Vagina (tissue), 2 donors: ENCODE results near the gene RB1. TPM values are rescaled to one million over a fixed set of nuclear protein-coding genes. Genes with fewer than 3 reads are reported as not detected.

Experiments
- DNase-seq, 2 donors: peaks; one replicate each; pipeline ENCODE4 v3.0.0-alpha.2; 2017; ENCODE audit errors: extremely low spot score in 2 of 2
- H3K27ac ChIP-seq: fragments of 200-600 bp; sonication (generic); one replicate; pipeline ENCODE4 v1.5.1; 2019
- H3K27me3 ChIP-seq: fragments of 200-600 bp; sonication (generic); one replicate; pipeline ENCODE4 v1.5.1; 2019
- H3K36me3 ChIP-seq, 2 donors: fragments of 200-600 bp; sonication (generic); one replicate each; pipeline ENCODE4 v1.5.1; 2017 to 2019
- H3K4me1 ChIP-seq: fragments of 200-600 bp; sonication (generic); one replicate; pipeline ENCODE4 v1.5.1; 2019
- H3K4me3 ChIP-seq, 2 donors: fragments of 200-600 bp; sonication (generic); 1 replicate in 1 of 2; 2 replicates in 1 of 2; pipeline ENCODE4 v1.5.1; 2016 to 2019
- H3K9me3 ChIP-seq: fragments of 200-600 bp; sonication (generic); one replicate; pipeline ENCODE4 v1.5.1; 2019
- CTCF ChIP-seq, 3 experiments: fragments of 450-650 bp in 2 of 3; fragments of 200-600 bp in 1 of 3; sonication (generic) in 1 of 3; IDR thresholded peaks; one replicate each; pipeline ENCODE4 v1.5.1; 2017 to 2019; ENCODE audit warnings: antibody characterized with exemption in 3 of 3, mild to moderate bottlenecking in 2 of 3, moderate library complexity in 2 of 3
- POLR2A ChIP-seq, 2 donors: fragments of 450-650 bp; IDR thresholded peaks; one replicate each; pipeline ENCODE4 v1.6.1; 2017; ENCODE audit warnings: antibody characterized with exemption in 2 of 2, mild to moderate bottlenecking in 2 of 2, moderate library complexity in 2 of 2
- POLR2AphosphoS5 ChIP-seq, 2 donors: sonication (generic); formaldehyde crosslinking; IDR thresholded peaks; one replicate each; pipeline ENCODE4 v1.9.0; 2017; ENCODE audit warnings: antibody characterized with exemption in 2 of 2, mild to moderate bottlenecking in 2 of 2, low read depth in 1 of 2; ENCODE audit not compliant: insufficient read depth in 1 of 2
- intact Hi-C: fragments of 100-400 bp; cut with DNase I; formaldehyde crosslinking; loops from one replicate; pipeline ENCODE4 v1.15.1; 2023
- total RNA-seq: library from RNA; depleted of rRNA; stranded (reverse); fragments of >200 nt; gene quantifications from one replicate; pipeline ENCODE4 v1.2.3, GENCODE V29; 2016

Gene RB1
- total RNA-seq, 1 donor from 2014 or later = 34.4 TPM

- no peaks in the 10 kb centered on the region for H3K4me1 ChIP-seq
- H3K4me3 ChIP-seq = no peak overlapping the region
- no peaks in the 10 kb centered on the region for H3K27me3 ChIP-seq
- H3K36me3 ChIP-seq = peaks cover 0 to 6% of the 10 kb centered on the region in 2 donors
- TF ChIP-seq POLR2A (IDR thresholded peaks at IDR 0.05) = no peak
- no peak for TF ChIP-seq CTCF (IDR thresholded peaks at IDR 0.05)
- no peak for TF ChIP-seq POLR2AphosphoS5 (IDR thresholded peaks at IDR 0.05; ENCODE audit: insufficient read depth in 1 of 2, low read depth in 1 of 2)
- intact Hi-C loops = no loop called here
- no peak for DNase-seq
- no peak overlapping the region for H3K27ac ChIP-seq
- H3K9me3 ChIP-seq = no peaks in the 10 kb centered on the region
Observed at GRCh38 chr13:48477191-48477855, 173.8 kb downstream of the RB1 start.

GRCh38 chr13:48478391-48478790, 174.8 kb downstream of the RB1 start:
- no peak for DNase-seq
- no peak for TF ChIP-seq POLR2AphosphoS5 (IDR thresholded peaks at IDR 0.05; ENCODE audit: insufficient read depth in 1 of 2, low read depth in 1 of 2)
- TF ChIP-seq CTCF (IDR thresholded peaks at IDR 0.05) = no peak
- no peak for TF ChIP-seq POLR2A (IDR thresholded peaks at IDR 0.05)
- Histone ChIP-seq H3K27ac (no peak overlapping the region), H3K4me3 (no peak overlapping the region), H3K36me3 (peaks cover 0 to 6% of the 10 kb centered on the region in 2 donors), H3K27me3 (no peaks in the 10 kb centered on the region), H3K9me3 (no peaks in the 10 kb centered on the region), H3K4me1 (no peaks in the 10 kb centered on the region)
- intact Hi-C loops = no loop called here

DNA sequence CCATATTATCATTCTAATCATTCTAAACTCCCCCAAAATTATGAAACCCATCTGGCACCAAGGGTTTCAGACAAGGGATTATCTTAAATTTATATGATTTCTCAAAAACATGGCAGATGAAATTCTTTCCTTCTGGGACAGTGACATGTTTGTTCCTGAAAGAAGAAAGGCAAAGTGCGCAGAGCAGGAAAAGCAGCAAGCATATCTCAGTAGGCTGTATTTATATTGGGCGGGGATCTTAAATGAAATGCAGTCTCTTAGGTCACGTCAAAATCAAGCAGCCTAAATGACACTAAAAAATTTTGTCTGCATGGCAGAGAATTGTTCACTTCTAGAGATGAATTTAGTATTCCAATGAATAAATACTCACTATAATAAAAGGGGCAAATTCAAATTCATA, 180.0 kb downstream of the RB1 start:
- Histone ChIP-seq H3K4me1 (no peaks in the 10 kb centered on the region), H3K27me3 (no peaks in the 10 kb centered on the region), H3K27ac (no peak overlapping the region), H3K36me3 (peaks cover 0 to 6% of the 10 kb centered on the region in 2 donors), H3K4me3 (no peak overlapping the region), H3K9me3 (no peaks in the 10 kb centered on the region)
- intact Hi-C loops = no loop called here
- DNase-seq = no peak
- no peak for TF ChIP-seq CTCF (IDR thresholded peaks at IDR 0.05)
- no peak for TF ChIP-seq POLR2AphosphoS5 (IDR thresholded peaks at IDR 0.05; ENCODE audit: insufficient read depth in 1 of 2, low read depth in 1 of 2)
- no peak for TF ChIP-seq POLR2A (IDR thresholded peaks at IDR 0.05)

DNA sequence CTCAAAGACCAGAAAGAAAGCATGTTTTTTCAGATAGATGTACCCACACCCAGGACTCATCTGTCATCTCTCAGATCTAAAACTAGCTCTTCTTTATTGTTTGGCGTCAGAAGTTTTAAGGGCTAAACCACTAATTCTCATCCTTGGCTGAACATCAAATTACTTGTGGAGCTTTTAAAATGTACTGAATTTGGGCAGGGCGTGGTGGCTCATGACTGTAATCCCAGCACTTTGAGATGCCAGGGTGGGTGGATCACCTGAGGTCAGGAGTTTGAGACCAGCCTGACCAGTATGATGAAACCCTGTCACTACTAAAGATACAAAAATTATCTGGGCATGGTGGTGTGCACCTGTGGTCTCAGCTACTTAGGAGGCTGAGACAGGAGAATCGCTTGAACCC, 181.9 kb downstream of the RB1 start:
- H3K4me1 ChIP-seq = peaks cover 13% of the 10 kb centered on the region

DNA sequence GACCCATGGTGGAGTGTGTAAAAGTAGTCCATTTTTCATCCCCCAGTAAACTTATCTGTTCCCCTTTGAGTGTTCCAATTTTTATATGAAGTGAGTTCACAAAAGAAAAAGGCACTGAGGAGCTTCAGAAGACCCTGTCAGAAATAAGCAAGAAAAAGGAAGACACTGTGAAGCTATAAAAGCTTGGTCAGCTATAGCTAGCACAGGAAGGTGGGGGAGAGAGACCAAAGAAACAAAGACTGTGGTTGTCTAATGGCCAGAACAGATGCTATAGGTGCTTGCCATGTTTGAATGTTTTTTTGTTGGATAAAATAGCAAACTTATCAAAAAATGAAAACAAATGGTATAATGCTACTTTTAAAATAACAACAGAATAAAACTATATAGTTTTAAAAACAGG, 182.8 kb downstream of the RB1 start:
- Histone ChIP-seq H3K9me3 (no peaks in the 10 kb centered on the region), H3K27ac (no peak overlapping the region), H3K4me1 (peaks cover 22% of the 10 kb centered on the region), H3K27me3 (no peaks in the 10 kb centered on the region), H3K36me3 (no peaks in the 10 kb centered on the region), H3K4me3 (no peak overlapping the region)
- no peak for DNase-seq
- TF ChIP-seq CTCF (IDR thresholded peaks at IDR 0.05) (no peak), POLR2AphosphoS5 (IDR thresholded peaks at IDR 0.05; ENCODE audit: insufficient read depth in 1 of 2, low read depth in 1 of 2) (no peak), POLR2A (IDR thresholded peaks at IDR 0.05) (no peak)
- intact Hi-C loops = no loop called here

More for the DNA sequence above, 181.9 kb downstream of the RB1 start:
- Histone ChIP-seq H3K9me3 (no peaks in the 10 kb centered on the region), H3K27me3 (no peaks in the 10 kb centered on the region), H3K27ac (no peak overlapping the region), H3K36me3 (no peaks in the 10 kb centered on the region), H3K4me3 (no peak overlapping the region)
- intact Hi-C loops = no loop called here
- no peak for DNase-seq
- peak in 1 of 2 donors; percentile 17 for TF ChIP-seq POLR2AphosphoS5 (IDR thresholded peaks at IDR 0.05; ENCODE audit: insufficient read depth in 1 of 2, low read depth in 1 of 2)
- no peak for TF ChIP-seq POLR2A (IDR thresholded peaks at IDR 0.05)
